DOHH2 (cell line): ENCODE measurements around the gene CSF1.

ENCODE experiments used
- H3F3A ChIP-seq: fragments of 200-600 bp; sonication (generic), shearing (Covaris generic); 2 replicates; pipeline ENCODE4 v1.6.0; 2016; ENCODE audit warnings: antibody characterized with exemption, mild to moderate bottlenecking; ENCODE audit not compliant: control insufficient read depth, insufficient read depth
- H3K27ac ChIP-seq: fragments of 200-600 bp; sonication (generic); 2 replicates; pipeline ENCODE4 v1.5.1; 2014; ENCODE audit warnings: low read depth, mild to moderate bottlenecking, low read length, moderate library complexity
- H3K27me3 ChIP-seq: fragments of 200-600 bp; sonication (generic); 2 replicates; pipeline ENCODE4 v1.6.1; 2014; ENCODE audit warnings: mild to moderate bottlenecking, low read length, mixed read lengths; ENCODE audit not compliant: control insufficient read depth
- H3K36me3 ChIP-seq: fragments of 200-600 bp; sonication (generic); 2 replicates; pipeline ENCODE4 v1.6.1; 2014; ENCODE audit warnings: mild to moderate bottlenecking, low read length, moderate library complexity, mixed read lengths; ENCODE audit not compliant: control insufficient read depth
- H3K4me1 ChIP-seq: fragments of 200-600 bp; sonication (generic); 2 replicates; pipeline ENCODE4 v1.6.1; 2014; ENCODE audit warnings: mild to moderate bottlenecking, low read length, mixed read lengths; ENCODE audit not compliant: control insufficient read depth
- H3K4me2 ChIP-seq: fragments of 200-600 bp; sonication (generic); 2 replicates; pipeline ENCODE4 v1.6.0; 2014; ENCODE audit warnings: mild to moderate bottlenecking, low read length, moderate library complexity
- H3K4me3 ChIP-seq: fragments of 200-600 bp; sonication (generic); 2 replicates; pipeline ENCODE4 v1.5.1; 2014; ENCODE audit warnings: mild to moderate bottlenecking, low read length, mixed read lengths
- H3K79me2 ChIP-seq: fragments of 200-600 bp; sonication (generic); 2 replicates; pipeline ENCODE4 v1.6.1; 2014; ENCODE audit warnings: mild to moderate bottlenecking, low read length, mixed read lengths; ENCODE audit not compliant: control insufficient read depth
- H3K9me2 ChIP-seq: fragments of 200-600 bp; sonication (generic); replicated peaks from 2 replicates; pipeline ENCODE4 v1.6.1; 2014; ENCODE audit warnings: mild to moderate bottlenecking, low read length, mixed read lengths; ENCODE audit not compliant: control insufficient read depth
- H3K9me3 ChIP-seq: fragments of 200-600 bp; sonication (generic); 2 replicates; pipeline ENCODE4 v1.6.1; 2014; ENCODE audit warnings: antibody characterized with exemption, low read length, mixed read lengths; ENCODE audit not compliant: control insufficient read depth, insufficient read depth
- H4K20me1 ChIP-seq: fragments of 200-600 bp; sonication (generic); 2 replicates; pipeline ENCODE4 v1.6.0; 2014; ENCODE audit warnings: low read depth, mild to moderate bottlenecking, antibody characterized with exemption, low read length, moderate library complexity; ENCODE audit not compliant: control insufficient read depth, insufficient read depth
- EZH2phosphoT487 ChIP-seq: fragments of 200-600 bp; sonication (generic); IDR thresholded peaks from 2 replicates; pipeline ENCODE4 v1.6.1; 2017; ENCODE audit warnings: borderline replicate concordance, mild to moderate bottlenecking, antibody characterized with exemption, low read length, moderate library complexity, mixed read lengths
- TF ChIP-seq, protein P1 (sequence below): fragments of 200-600 bp; sonication (generic); IDR thresholded peaks from one replicate; pipeline ENCODE4 v1.5.1; 2014; ENCODE audit warnings: antibody characterized with exemption, mild to moderate bottlenecking, low read depth, low read length; ENCODE audit not compliant: poor library complexity, severe bottlenecking

The CSF1 gene

GRCh38 chr1:109904105-109904817, 6.4 kb upstream of the CSF1 start:
- Histone ChIP-seq H3K9me3 (no peaks in the 10 kb centered on the region), H3K4me1 (peaks cover 8% of the 10 kb centered on the region; the same call in 1 of the 2 replicates), H3K9me2 (no peaks in the 10 kb centered on the region), H3K27me3 (peaks cover 16% of the 10 kb centered on the region), H3F3A (no peaks in the 10 kb centered on the region), H3K79me2 (no peaks in the 10 kb centered on the region), H3K4me2 (no peak overlapping the region), H3K4me3 (no peak overlapping the region), H3K36me3 (no peaks in the 10 kb centered on the region), H4K20me1 (no peaks in the 10 kb centered on the region), H3K27ac (no peak overlapping the region)
- TF ChIP-seq, protein P1, sequence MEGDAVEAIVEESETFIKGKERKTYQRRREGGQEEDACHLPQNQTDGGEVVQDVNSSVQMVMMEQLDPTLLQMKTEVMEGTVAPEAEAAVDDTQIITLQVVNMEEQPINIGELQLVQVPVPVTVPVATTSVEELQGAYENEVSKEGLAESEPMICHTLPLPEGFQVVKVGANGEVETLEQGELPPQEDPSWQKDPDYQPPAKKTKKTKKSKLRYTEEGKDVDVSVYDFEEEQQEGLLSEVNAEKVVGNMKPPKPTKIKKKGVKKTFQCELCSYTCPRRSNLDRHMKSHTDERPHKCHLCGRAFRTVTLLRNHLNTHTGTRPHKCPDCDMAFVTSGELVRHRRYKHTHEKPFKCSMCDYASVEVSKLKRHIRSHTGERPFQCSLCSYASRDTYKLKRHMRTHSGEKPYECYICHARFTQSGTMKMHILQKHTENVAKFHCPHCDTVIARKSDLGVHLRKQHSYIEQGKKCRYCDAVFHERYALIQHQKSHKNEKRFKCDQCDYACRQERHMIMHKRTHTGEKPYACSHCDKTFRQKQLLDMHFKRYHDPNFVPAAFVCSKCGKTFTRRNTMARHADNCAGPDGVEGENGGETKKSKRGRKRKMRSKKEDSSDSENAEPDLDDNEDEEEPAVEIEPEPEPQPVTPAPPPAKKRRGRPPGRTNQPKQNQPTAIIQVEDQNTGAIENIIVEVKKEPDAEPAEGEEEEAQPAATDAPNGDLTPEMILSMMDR, result no peak
- TF ChIP-seq EZH2phosphoT487, result no peak

GRCh38 chr1:109905491-109905890, 5.2 kb upstream of the CSF1 start:
- Histone ChIP-seq H3K4me2 (no peak overlapping the region), H4K20me1 (no peaks in the 10 kb centered on the region), H3K27me3 (peaks cover 28% of the 10 kb centered on the region), H3K36me3 (no peaks in the 10 kb centered on the region), H3K9me3 (no peaks in the 10 kb centered on the region), H3F3A (no peaks in the 10 kb centered on the region), H3K9me2 (no peaks in the 10 kb centered on the region), H3K27ac (no peak overlapping the region), H3K4me1 (peaks cover 8% of the 10 kb centered on the region; the same call in 1 of the 2 replicates), H3K79me2 (no peaks in the 10 kb centered on the region), H3K4me3 (no peak overlapping the region)
- TF ChIP-seq EZH2phosphoT487, result no peak
- TF ChIP-seq, protein P1, result no peak

DNA sequence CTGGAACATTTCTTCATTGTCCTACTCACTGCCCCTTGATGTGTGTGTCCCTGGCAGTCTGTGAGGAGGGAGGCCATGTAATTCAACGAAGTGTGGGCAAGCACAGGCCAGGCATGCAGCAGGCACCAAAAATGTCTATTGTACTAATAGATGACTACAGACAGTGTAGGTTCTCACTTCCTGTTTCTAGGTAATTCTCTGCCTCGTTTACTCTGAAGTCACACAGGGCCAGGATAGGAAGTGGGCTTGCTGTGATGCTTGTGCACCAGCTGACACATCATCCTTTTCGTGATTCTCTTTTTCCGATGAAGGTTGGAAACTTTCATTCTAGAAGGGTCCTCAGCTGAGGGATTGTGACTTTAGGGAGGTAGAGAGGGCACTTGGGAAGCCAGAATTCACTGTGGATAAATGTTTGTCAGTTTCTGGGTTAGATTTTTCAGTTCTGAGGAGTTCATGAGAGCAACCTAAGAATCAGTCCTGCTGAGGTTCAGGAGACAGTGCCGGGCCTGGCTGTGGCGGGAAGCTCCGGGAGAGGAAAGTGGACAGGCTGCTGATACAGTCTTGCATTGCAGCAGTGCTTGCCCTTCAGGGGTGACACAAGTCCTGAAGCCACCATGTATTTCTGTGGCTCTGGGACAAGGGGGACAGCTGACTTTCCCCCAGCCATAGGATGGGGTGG, 4.3 kb upstream of the CSF1 start:
- no peak overlapping the region for H3K4me3 ChIP-seq
- H3K27me3 ChIP-seq, result peaks cover 31% of the 10 kb centered on the region
- H3K4me2 ChIP-seq, result no peak overlapping the region; the same call in 1 of the 2 replicates
- H3K4me1 ChIP-seq, result peaks cover 8% of the 10 kb centered on the region; the same call in 1 of the 2 replicates
- no peaks in the 10 kb centered on the region for H3K9me2 ChIP-seq
- no peak for TF ChIP-seq EZH2phosphoT487
- TF ChIP-seq, protein P1, result no peak
- H3K36me3 ChIP-seq, result no peaks in the 10 kb centered on the region
- H3K27ac ChIP-seq, result no peak overlapping the region
- H3K79me2 ChIP-seq, result no peaks in the 10 kb centered on the region
- no peaks in the 10 kb centered on the region for H3F3A ChIP-seq
- no peaks in the 10 kb centered on the region for H4K20me1 ChIP-seq
- H3K9me3 ChIP-seq, result no peaks in the 10 kb centered on the region
